ENCODE results near the gene TAF6.

The TAF6 gene

GRCh38 chr7:100088621-100089457 lies 30.3 kb downstream of the TAF6 start, which contains the start of gene COPS6 (continued):
- no peak for TF ChIP-seq ZNF645 (tag by site-specific recombination; IDR thresholded peaks at IDR 0.05)
- peak; percentile 49; the same call in 1 of the 2 replicates for TF ChIP-seq ZNF341 (tag by site-specific recombination; IDR thresholded peaks at IDR 0.05; ENCODE audit: low read depth)

GRCh38 chr7:100088095-100088620 lies 31.0 kb downstream of the TAF6 start:
- Histone ChIP-seq H3K4me3 (ENCODE audit: low read depth, low read length) (peak overlapping the region; percentile 86), H3K36me3 (ENCODE audit: control insufficient read depth in 2 of 2, insufficient read depth in 1 of 2, low read length in 2 of 2) (peaks cover 8 to 30% of the 10 kb centered on the region in 2 experiments), H3K27ac (ENCODE audit: extremely low read depth, low read depth, low read length) (peak overlapping the region; percentile 79), H3K4me1 (ENCODE audit: control insufficient read depth, insufficient read depth, low read length) (peaks cover 8% of the 10 kb centered on the region), H3K9me3 (ENCODE audit: control insufficient read depth, insufficient read depth, low read depth, low read length) (no peaks in the 10 kb centered on the region)
- CTCF ChIA-PET: interaction anchor here (0.6 kb wide), 1 partner anchor 308 kb away, joined by 3 read pairs; no protein-coding TSS in a partner anchor
- TF ChIP-seq ZFP37 (tag by site-specific recombination; IDR thresholded peaks at IDR 0.05) (no peak), ZSCAN23 (tag by site-specific recombination; IDR thresholded peaks at IDR 0.05) (no peak), ZNF121 (tag by site-specific recombination; IDR thresholded peaks at IDR 0.05) (peak; percentile 96)
- POLR2A ChIA-PET: interaction anchor here (0.7 to 7.9 kb wide), 2 partner anchors 13 to 39 kb away, joined by 3 to 115 read pairs; partner anchors contain the start of genes AP4M1, MBLAC1 and MCM7

- Histone ChIP-seq H3K36me3 (ENCODE audit: control insufficient read depth in 2 of 2, insufficient read depth in 1 of 2, low read length in 2 of 2) (peaks cover 8 to 20% of the 10 kb centered on the region in 2 experiments), H3K27ac (ENCODE audit: extremely low read depth, low read depth, low read length) (no peak overlapping the region), H3K4me1 (ENCODE audit: control insufficient read depth, insufficient read depth, low read length) (peaks cover 8% of the 10 kb centered on the region), H3K9me3 (ENCODE audit: control insufficient read depth, insufficient read depth, low read depth, low read length) (no peaks in the 10 kb centered on the region), H3K4me3 (ENCODE audit: low read depth, low read length) (no peak overlapping the region)
- POLR2A ChIA-PET: interaction anchor here (7.9 kb wide), 1 partner anchor 13 kb away, joined by 115 read pairs; the partner anchor contains the start of genes AP4M1 and MCM7
- CTCF ChIA-PET: no interaction called here
- TF ChIP-seq ZNF792 (tag by site-specific recombination; IDR thresholded peaks at IDR 0.05) (no peak), ZNF837 (tag by site-specific recombination; IDR thresholded peaks at IDR 0.05) (no peak), ZNF248 (tag by site-specific recombination; IDR thresholded peaks at IDR 0.05) (no peak), ZNF175 (tag by site-specific recombination; IDR thresholded peaks at IDR 0.05) (no peak), ZNF571 (tag by site-specific recombination; IDR thresholded peaks at IDR 0.05) (no peak), KLF10 (tag by site-specific recombination; IDR thresholded peaks at IDR 0.05) (no peak), ZNF2 (tag by site-specific recombination; IDR thresholded peaks at IDR 0.05) (no peak), ZNF121 (tag by site-specific recombination; IDR thresholded peaks at IDR 0.05) (no peak), ZNF426 (tag by site-specific recombination; IDR thresholded peaks at IDR 0.05) (no peak), ZNF16 (tag by site-specific recombination; IDR thresholded peaks at IDR 0.05; ENCODE audit: low read depth) (no peak), MZF1 (tag by site-specific recombination; IDR thresholded peaks at IDR 0.05; ENCODE audit: borderline replicate concordance) (no peak), ZBTB21 (tag by site-specific recombination; IDR thresholded peaks at IDR 0.05) (no peak), ZNF155 (tag by site-specific recombination; IDR thresholded peaks at IDR 0.05) (no peak), ZNF10 (tag by site-specific recombination; IDR thresholded peaks at IDR 0.05) (no peak), ZNF239 (tag by site-specific recombination; IDR thresholded peaks at IDR 0.05) (no peak), ZNF48 (tag by site-specific recombination; IDR thresholded peaks at IDR 0.05) (no peak), SP3 (tag by site-specific recombination; IDR thresholded peaks at IDR 0.05) (no peak)
Measured at GRCh38 chr7:100087055-100087750, 32.0 kb downstream of the TAF6 start.

Measured in HEK293 (cell line).